Measurements from ENCODE around the gene MYLK4. TPM values are rescaled to one million over a fixed set of nuclear protein-coding genes. Genes with fewer than 3 reads are reported as not detected.

MYLK4 gene
- total and polyA plus RNA-seq, 8 donors, result 0.12 to 1.3 (median 0.43) TPM; not detected in 3

GRCh38 chr6:2635911-2636310 is 114.8 kb downstream of the MYLK4 start:
- Histone ChIP-seq H3K4me1 (peaks cover 9 to 30% (median 22%) of the 10 kb centered on the region in 4 donors), H3K4me3 (no peak overlapping the region), H3K36me3 (no peaks in the 10 kb centered on the region), H3K27ac (no peak overlapping the region), H3K9me3 (no peaks in the 10 kb centered on the region), H3K27me3 (peaks cover 0 to 14% (median 0%) of the 10 kb centered on the region in 3 donors)
- no peak for TF ChIP-seq POLR2A (IDR thresholded peaks at IDR 0.05)
- no peak for TF ChIP-seq POLR2AphosphoS5 (IDR thresholded peaks at IDR 0.05)
- TF ChIP-seq CTCF (IDR thresholded peaks at IDR 0.05), result no peak
- TF ChIP-seq EP300 (IDR thresholded peaks at IDR 0.05), result no peak
- 91 to 98% (median 96%) methylated on average over 12 of the region's 12 CpGs for WGBS, 5 donors
- intact Hi-C loops (cut with DNase I; ENCODE audit: low total_unique reads), result loop anchor here (10.0 kb wide), 1 partner anchor 181 kb away; no protein-coding TSS in a partner anchor
- DNase-seq, result no peak

GRCh38 chr6:2634139-2634964 is 116.4 kb downstream of the MYLK4 start:
- peak; percentile 84 to 94 for DNase-seq
- intact Hi-C loops (cut with DNase I; ENCODE audit: low total_unique reads), result loop anchor here (10.0 kb wide), 1 partner anchor 180 kb away; no protein-coding TSS in a partner anchor
- TF ChIP-seq CTCF (IDR thresholded peaks at IDR 0.05) (peak in 6 of 7 experiments; percentile 85 to 99 (median 94)), EP300 (IDR thresholded peaks at IDR 0.05) (no peak), POLR2A (IDR thresholded peaks at IDR 0.05) (no peak), POLR2AphosphoS5 (IDR thresholded peaks at IDR 0.05) (peak in 2 of 3 donors; percentile 50 to 63)
- Histone ChIP-seq H3K27me3 (peaks cover 0 to 5% (median 0%) of the 10 kb centered on the region in 3 donors), H3K36me3 (no peaks in the 10 kb centered on the region), H3K27ac (peak overlapping the region in 4 of 5 donors; percentile 42 to 78 (median 62)), H3K9me3 (no peaks in the 10 kb centered on the region), H3K4me3 (peak overlapping the region; percentile 45 to 66 (median 54)), H3K4me1 (peaks cover 9 to 30% (median 22%) of the 10 kb centered on the region in 4 donors)
- WGBS, 5 donors, result 2 to 8% (median 3%) methylated on average over 27 to 67 of the region's 67 CpGs

GRCh38 chr6:2633736-2634135 is 117.0 kb downstream of the MYLK4 start:
- Histone ChIP-seq H3K36me3 (no peaks in the 10 kb centered on the region), H3K4me1 (peaks cover 9 to 30% (median 22%) of the 10 kb centered on the region in 4 donors), H3K27me3 (no peaks in the 10 kb centered on the region), H3K4me3 (peak overlapping the region; percentile 45 to 66 (median 54)), H3K27ac (peak overlapping the region in 4 of 5 donors; percentile 42 to 78 (median 62)), H3K9me3 (no peaks in the 10 kb centered on the region)
- intact Hi-C loops (cut with DNase I; ENCODE audit: low total_unique reads), result loop anchor here (10.0 kb wide), 1 partner anchor 179 kb away; no protein-coding TSS in a partner anchor
- TF ChIP-seq POLR2AphosphoS5 (IDR thresholded peaks at IDR 0.05) (no peak), CTCF (IDR thresholded peaks at IDR 0.05) (no peak), EP300 (IDR thresholded peaks at IDR 0.05) (no peak), POLR2A (IDR thresholded peaks at IDR 0.05) (no peak)
- DNase-seq, result peak in 1 of 2 donors; percentile 24
- 53 to 70% (median 67%) methylated on average over 13 of the region's 13 CpGs for WGBS, 5 donors

GRCh38 chr6:2632976-2633584 is 117.6 kb downstream of the MYLK4 start:
- Histone ChIP-seq H3K27ac (peak overlapping the region in 2 of 5 donors; percentile 77 to 78), H3K36me3 (no peaks in the 10 kb centered on the region), H3K27me3 (no peaks in the 10 kb centered on the region), H3K4me1 (peaks cover 9 to 30% (median 22%) of the 10 kb centered on the region in 4 donors), H3K4me3 (no peak overlapping the region), H3K9me3 (no peaks in the 10 kb centered on the region)
- no peak for DNase-seq
- intact Hi-C loops (cut with DNase I; ENCODE audit: low total_unique reads), result loop anchor here (10.0 kb wide), 1 partner anchor 178 kb away; no protein-coding TSS in a partner anchor
- WGBS, 5 donors, result 91 to 95% (median 94%) methylated on average over 10 to 11 of the region's 11 CpGs
- TF ChIP-seq POLR2A (IDR thresholded peaks at IDR 0.05) (no peak), CTCF (IDR thresholded peaks at IDR 0.05) (no peak), EP300 (IDR thresholded peaks at IDR 0.05) (no peak), POLR2AphosphoS5 (IDR thresholded peaks at IDR 0.05) (no peak)
